Measurements from ENCODE around the gene NEAT1. TPM values are rescaled to one million over a fixed set of nuclear protein-coding genes. Genes with fewer than 3 reads are reported as not detected.

Gene NEAT1
- total and polyA plus RNA-seq, 2 experiments from 2014 or later, result 5.3 to 7.2 TPM

- Histone ChIP-seq H4K20me1 (replicated peaks; ENCODE audit: insufficient read depth) (no peaks in the 10 kb centered on the region), H2AFZ (no peak overlapping the region), H3F3A (replicated peaks; ENCODE audit: low read depth) (peaks cover 16% of the 10 kb centered on the region), H3K27me3 (ENCODE audit: insufficient read depth) (no peaks in the 10 kb centered on the region), H3K4me3 (peak overlapping the region; percentile 37; the same call in 1 of the 2 replicates), H3K4me2 (peak overlapping the region; percentile 98), H3K9me2 (ENCODE audit: insufficient read depth) (no peaks in the 10 kb centered on the region), H3K79me2 (replicated peaks; ENCODE audit: insufficient read depth) (peaks cover 33% of the 10 kb centered on the region), H3K27ac (ENCODE audit: low read depth) (no peak overlapping the region), H3K36me3 (ENCODE audit: insufficient read depth) (no peaks in the 10 kb centered on the region), H3K4me1 (ENCODE audit: insufficient read depth) (peaks cover 73% of the 10 kb centered on the region)
- no peak for TF ChIP-seq EZH2phosphoT487 (IDR thresholded peaks at IDR 0.05; ENCODE audit: unreplicated experiment)
- TF ChIP-seq JUNB (IDR thresholded peaks at IDR 0.05; ENCODE audit: unreplicated experiment), result no peak
- TF ChIP-seq ZNF462 (CRISPR knock-in tag; IDR thresholded peaks at IDR 0.05), result no peak
- TF ChIP-seq STAT1 (IDR thresholded peaks at IDR 0.05; ENCODE audit: unreplicated experiment), result no peak
- no peak for TF ChIP-seq ZNF114 (CRISPR knock-in tag; IDR thresholded peaks at IDR 0.05)
- no peak for TF ChIP-seq ZNF331 (CRISPR knock-in tag; IDR thresholded peaks at IDR 0.05; ENCODE audit: low read depth)
- no peak for TF ChIP-seq CREB1 (CRISPR knock-in tag; IDR thresholded peaks at IDR 0.05; ENCODE audit: low read depth)
- no peak for TF ChIP-seq NANOG (IDR thresholded peaks at IDR 0.05; ENCODE audit: borderline replicate concordance)
- no peak for TF ChIP-seq EZH2 (IDR thresholded peaks at IDR 0.05; ENCODE audit: low read depth, unreplicated experiment)
- no peak for TF ChIP-seq ETS1 (IDR thresholded peaks at IDR 0.05)
- TF ChIP-seq POLR2AphosphoS5 (IDR thresholded peaks at IDR 0.05; ENCODE audit: low read depth), result no peak
- no peak for TF ChIP-seq CTCF (conservative IDR thresholded peaks at IDR 0.05; ENCODE audit: low read depth in 2 of 2)
- no peak for DNase-seq (ENCODE audit: low spot score)
- Mint-ChIP-seq H3K36me3 (ENCODE audit: low read depth) (no peaks in the 10 kb centered on the region), H3K27me3 (ENCODE audit: insufficient read depth, low read depth, poor library complexity) (peaks cover 15% of the 10 kb centered on the region), H3K4me3 (peak overlapping the region; percentile 21), H3K27ac (no peak overlapping the region), H3K9me3 (no peaks in the 10 kb centered on the region; the same call in 2 of the 3 replicates), H3K4me1 (peaks cover 78% of the 10 kb centered on the region)
- no peak for ATAC-seq
These were observed 3.6 kb downstream of the NEAT1 start for GRCh38 chr11:65425971-65426838.

Measured in GM23338 (cell line).